CD4-positive, alpha-beta T cell treated with Interleukin-15 for 4 hours (primary cell): Measurements from ENCODE around the gene ERN1.

Experiments
- DNase-seq: peaks from one replicate; pipeline ENCODE4 v3.0.0-alpha.2; 2020; ENCODE audit warnings: low spot score

Gene ERN1

DNA sequence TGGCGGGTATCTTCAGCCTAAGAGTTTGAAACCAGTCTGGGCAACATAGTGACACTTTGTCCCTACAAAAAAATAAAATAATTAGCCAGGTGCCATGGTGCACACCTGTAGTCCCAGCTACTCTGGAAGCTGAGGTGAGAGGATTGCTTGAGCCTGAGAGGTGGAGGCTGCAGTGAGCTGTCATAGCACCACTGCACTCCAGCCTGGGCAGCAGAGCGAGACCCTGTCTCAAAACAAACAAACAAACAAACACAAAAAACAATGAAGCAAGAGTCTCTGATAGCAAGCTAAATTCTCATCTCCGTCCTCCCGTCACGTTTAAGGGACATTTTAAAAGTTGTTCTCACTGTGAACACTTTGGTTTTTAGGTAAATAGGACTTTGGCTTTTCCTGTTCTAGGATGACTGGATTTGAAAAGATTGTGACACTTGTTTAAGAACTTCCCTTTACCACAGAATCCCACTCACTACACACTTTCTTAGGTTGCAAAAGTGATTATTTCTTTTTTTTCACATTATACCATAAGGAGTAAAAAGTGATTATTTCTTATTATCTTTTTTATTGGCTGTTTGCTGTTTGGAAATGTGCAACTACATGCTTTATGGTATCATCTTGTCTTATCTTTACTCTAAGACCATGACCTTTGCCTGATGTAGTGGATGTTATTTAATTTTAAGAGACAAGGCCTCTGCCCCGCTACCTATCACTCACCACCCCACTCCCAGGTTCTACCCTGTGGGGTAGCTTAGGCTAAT lies 4.4 kb upstream of the ERN1 start:
- no peak for DNase-seq

DNA sequence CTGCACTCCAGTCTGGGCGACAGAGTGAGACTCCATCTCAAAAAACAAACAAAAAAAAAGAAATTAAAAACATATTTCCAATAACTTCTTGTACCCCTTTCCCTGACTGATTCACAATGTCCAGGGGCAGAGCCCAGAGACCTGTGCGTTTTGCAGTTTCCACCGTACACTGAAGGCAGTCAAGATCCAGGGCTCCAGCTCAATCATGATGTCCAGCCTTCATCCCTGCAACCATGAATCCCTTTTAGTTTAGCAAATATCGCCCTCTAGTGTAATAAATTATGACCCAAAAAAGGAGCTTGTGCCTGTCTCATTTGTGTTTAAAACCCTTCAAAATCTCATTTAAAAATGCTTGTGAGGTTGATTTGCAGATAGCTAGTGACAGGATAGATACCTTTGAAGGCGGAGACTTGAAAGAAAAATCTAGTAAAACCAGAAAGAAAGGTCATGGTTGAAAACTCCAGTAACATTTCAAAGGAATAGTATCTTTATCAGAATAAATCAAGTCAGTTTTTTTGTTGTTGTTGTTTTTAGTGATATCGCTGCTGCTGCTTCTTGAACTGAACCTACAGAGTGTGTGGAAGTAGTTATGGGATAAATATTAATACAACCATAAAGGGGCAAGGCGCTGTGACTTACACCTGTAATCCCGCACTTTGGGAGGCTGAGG lies 3.7 kb upstream of the ERN1 start:
- peak; percentile 72 for DNase-seq

GRCh38 chr17:64131606-64132270 lies 1.8 kb upstream of the ERN1 start:
- no peak for DNase-seq

DNA sequence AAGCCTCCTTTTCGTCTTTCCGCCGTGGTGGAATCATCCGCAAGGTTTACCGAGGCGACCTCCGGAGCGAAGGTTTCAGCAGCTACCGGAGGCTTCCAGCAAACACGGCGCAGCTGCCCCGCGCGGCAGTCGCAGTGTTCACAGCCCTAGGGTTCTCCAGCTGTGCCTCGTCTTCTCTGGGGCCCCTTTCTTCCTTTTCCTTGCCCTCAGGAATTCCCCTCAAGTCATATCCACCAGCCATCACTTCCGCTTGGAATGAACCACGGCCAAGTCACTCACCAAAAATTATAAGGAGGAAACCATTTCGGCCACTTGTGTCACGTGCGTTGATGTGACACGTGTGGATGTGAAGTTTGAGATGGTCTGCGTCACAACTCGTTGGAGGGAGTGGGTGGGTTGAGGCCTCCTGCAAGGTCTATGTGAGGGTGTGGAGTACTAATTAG lies 636 bp upstream of the ERN1 start:
- peak; percentile 54 for DNase-seq

GRCh38 chr17:64129515-64129764 lies 504 bp downstream of the ERN1 start:
- no peak for DNase-seq

DNA sequence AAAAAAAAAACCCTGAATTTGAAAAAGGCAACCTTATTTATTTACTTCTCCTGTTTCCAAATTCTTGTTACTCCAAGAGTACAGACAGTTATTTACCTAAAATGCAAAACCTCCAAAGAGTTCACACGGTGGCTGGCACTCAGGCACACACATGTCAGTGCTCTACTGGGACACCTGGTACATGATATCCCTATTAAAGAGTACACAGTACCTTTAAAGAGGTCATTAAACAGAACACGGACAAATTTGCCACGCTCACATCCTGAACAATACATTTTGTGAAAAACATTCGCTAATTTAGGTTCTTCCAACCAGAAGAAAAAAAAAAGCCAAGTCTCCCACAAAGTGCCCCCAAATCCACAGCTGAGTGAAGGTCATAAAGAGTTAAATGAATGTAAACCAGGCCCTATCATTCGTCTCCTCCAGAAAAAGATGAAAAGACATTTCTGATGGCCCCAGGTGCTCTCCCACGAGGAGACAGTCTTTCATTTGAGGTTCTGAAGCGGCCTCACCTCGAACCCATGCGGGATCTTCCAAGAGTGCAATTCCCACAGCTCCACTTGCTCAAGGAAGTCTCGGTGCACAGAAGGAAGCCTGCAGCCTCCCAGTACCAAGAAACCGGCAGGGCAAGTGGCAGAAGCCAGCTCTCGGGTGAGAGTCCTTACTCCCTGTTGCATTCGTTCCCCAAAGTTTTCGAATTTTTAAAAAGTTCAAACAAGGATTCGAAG lies 993 bp downstream of the ERN1 start:
- DNase-seq: no peak

DNA sequence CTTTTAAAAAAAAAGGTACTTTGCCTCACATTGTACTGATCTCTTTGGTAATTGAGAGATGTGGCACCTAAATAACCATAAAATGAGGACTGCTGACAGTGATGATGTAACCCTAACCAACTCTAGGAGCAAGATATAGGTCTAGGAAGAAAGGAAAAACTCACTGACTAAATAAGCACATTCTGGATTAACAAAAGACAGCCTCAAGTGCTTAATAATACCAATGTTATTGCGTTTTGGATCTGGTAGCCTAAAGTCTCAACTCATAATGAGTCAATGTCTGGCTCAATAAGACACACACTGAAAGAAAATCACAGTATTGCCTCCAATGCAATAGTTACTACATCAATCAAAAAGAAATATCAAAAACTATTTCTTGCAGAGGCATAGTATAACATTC lies 3.0 kb downstream of the ERN1 start:
- no peak for DNase-seq

GRCh38 chr17:64125937-64126336 lies 4.0 kb downstream of the ERN1 start:
- DNase-seq: no peak

DNA sequence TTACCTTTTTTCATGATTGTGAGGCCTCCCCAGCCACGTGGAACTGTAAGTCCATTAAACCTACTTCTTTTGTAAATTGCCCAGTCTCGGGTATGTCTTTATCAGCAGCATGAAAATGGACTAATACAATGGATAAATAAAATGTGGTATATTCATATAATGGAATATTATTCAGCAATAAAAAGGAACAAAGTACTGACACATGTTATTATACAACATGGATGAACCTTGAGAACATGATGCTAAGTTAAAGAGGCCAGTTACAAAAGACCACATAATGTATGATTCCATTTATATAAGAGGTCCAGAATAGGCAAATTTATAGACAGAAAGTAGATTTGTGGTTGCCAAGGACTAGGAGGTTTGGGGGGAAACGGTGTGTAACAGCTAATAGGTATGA lies 5.3 kb downstream of the ERN1 start:
- DNase-seq: no peak

GRCh38 chr17:64123114-64123513 lies 6.8 kb downstream of the ERN1 start:
- no peak for DNase-seq

- DNase-seq: peak; percentile 38
Measured at GRCh38 chr17:64120972-64121786, 8.8 kb downstream of the ERN1 start.

- DNase-seq: peak; percentile 43
Measured at GRCh38 chr17:64120159-64120810, 9.7 kb downstream of the ERN1 start.

GRCh38 chr17:64117981-64118979 lies 11.7 kb downstream of the ERN1 start:
- no peak for DNase-seq

DNA sequence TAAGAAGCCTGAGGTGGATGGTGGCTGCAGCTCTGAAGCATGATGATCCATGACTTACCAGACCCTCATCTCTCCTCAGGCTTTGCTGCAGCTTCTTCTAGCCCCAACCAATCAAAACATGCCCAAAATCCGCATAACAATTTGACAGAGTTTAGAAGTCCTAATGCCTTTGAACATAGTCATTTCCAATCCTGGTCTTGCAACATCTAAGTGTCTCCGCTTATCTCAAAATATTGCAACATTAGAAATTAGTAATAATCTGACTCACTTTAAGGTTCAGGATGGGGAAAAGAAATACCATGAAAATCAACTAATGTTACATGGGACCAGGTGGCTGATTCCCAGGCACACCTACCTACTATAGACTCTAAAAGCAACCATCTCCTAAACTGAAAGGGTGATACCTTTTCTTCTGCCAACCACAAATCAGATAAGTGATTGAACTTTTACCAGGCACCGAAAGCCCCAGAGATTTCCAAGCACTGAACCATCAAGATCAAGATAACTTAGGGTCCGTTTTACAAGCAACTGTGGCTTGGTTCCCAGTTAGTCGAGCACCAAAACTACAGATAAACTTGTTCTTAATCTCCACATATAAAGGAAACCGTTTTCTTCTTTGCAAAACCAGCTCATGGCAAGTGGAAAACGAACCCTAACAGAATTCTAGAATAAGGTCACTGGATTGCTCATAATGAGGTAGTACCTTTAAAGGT lies 14.0 kb downstream of the ERN1 start:
- DNase-seq: peak; percentile 61

DNA sequence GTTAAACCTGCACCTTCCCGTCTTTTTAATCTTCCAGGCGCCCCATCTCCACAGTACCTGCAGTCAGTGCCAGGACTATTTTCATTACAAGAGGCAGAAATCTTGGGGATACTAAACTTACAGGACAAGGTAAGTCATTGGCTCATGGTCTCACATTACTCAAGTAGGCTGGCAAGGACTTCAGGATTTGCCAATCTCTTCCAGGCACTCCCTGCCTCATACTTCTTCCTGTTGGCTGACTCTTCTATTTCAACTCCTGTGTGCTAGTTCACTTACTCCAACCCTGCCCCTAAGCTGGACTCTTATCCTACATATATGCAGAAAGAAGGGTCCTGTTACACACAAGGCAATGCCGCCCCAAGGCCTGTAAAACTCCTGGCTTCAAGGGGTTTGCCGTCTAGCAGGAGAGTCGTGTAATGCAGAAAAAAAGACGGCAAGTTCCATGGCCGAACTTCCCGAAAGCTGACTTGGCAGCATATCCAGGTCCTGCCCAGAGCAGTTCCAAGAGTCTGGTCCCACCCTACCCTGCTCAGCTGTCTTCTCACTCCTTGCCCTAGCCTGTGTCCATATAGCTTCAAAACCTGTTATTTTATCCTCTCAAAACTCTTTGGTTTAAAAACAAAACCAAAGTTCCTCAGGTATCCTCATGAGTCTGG lies 14.8 kb downstream of the ERN1 start:
- no peak for DNase-seq

DNA sequence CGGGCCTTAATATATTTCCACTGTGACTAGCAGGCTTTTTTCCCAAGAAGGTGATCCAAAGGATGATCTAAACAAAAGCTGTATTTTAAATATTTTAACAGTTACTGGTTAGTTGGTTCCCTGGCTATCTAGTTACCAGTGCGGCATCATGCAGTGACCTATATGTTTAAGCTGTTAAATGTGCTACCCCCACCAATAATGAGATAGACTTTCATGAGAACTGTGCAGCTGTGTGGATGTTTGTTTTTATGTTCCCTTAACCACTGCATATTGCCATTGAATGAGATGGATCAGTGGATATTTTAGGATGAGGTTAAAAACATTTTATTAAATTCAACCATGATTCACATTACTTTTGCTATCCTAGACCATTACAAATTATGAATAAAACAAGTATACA lies 16.9 kb downstream of the ERN1 start:
- DNase-seq: no peak

DNA sequence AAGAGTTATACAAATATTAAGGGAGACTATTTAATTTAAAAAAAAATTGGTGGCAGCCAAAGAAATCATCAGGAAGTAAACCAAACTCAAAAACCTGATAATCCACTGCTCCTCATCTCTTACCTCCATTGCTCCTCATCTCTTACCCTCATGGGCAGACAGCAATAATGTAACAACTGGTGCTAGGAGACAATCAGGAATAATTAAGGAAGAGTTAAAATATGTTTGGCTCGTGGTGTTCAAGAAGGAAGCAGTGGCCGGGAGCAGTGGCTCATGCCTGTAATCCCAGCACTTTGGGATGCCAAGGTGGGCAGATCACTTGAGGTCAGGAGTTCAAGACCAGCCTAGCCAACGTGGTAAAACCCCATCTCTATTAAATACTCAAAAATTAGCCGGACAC lies 18.1 kb downstream of the ERN1 start:
- no peak for DNase-seq

- no peak for DNase-seq
Measured at GRCh38 chr17:64110379-64111152, 19.4 kb downstream of the ERN1 start.
